Daoy (cell line): ENCODE data around the gene IGF1. TPM values are rescaled to one million over a fixed set of nuclear protein-coding genes. Genes with fewer than 3 reads are reported as not detected.

Source experiments
- DNase-seq: peaks from one replicate; pipeline ENCODE4 v3.0.0-alpha.2; 2015; ENCODE audit warnings: low read depth
- total RNA-seq: library from RNA; depleted of rRNA; stranded (reverse); fragments of >200 nt; shearing (Covaris generic); gene quantifications from 2 replicates; pipeline ENCODE4 v1.2.3, GENCODE V29; 2014

Gene IGF1
- total RNA-seq, 1 experiment from 2014 or later = not detected

DNA sequence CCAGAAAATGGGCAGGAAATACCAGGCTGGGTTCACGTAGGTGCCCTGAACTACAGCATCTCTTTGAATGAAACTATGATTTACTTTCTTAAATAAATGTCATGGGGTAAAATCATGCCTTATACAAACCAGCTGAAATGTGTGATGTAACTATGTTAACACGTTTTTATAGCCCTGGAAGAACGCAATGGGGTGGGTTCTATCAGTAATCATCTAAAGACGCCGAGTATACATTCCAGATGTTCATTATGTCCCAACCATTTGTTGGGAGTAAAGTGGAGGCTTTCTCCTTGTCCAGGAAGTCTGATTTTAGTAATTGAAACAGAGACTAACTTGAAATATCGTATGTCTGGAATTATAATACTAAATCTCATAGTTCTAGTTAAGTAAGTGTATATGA, 16.2 kb upstream of the IGF1 start:
- DNase-seq = no peak

DNA sequence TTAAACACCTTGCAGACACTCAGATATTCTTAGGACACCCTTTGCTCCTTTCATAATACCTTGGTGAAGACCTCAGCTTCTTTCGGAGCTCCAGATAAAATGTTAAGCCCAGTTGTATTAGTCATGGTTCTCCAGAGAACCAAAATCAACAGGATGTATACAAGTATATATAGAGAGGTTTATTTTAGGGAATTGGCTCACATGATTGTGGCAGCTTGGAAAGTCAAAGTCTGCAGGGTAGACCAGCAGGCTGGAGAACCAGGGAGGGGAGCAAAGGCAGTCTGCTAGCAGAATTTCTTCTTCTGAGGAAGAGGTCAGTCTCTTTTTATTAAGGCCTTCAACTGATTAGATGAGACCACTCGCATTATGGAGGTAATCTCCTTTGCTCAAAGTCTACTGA, 6.9 kb upstream of the IGF1 start:
- DNase-seq = no peak

DNA sequence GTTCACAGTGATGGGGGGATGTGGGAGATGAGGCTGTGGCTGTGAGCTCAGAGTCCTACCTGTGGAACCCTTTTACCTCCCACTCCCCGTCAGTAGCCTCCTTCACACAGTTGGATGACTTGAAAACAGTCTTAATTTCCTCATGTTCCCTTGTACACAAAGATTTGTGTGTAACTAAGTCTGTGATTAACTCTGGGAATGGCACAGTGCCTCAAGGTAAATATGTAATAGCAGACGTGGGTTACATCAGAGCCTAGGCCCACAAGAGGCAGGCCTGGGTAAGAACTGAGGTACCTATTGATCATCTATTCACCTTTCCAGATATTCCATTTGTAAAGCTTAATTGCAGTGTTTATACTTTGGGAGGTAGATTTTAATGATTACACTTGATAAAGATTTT, 5.8 kb upstream of the IGF1 start:
- no peak for DNase-seq

DNA sequence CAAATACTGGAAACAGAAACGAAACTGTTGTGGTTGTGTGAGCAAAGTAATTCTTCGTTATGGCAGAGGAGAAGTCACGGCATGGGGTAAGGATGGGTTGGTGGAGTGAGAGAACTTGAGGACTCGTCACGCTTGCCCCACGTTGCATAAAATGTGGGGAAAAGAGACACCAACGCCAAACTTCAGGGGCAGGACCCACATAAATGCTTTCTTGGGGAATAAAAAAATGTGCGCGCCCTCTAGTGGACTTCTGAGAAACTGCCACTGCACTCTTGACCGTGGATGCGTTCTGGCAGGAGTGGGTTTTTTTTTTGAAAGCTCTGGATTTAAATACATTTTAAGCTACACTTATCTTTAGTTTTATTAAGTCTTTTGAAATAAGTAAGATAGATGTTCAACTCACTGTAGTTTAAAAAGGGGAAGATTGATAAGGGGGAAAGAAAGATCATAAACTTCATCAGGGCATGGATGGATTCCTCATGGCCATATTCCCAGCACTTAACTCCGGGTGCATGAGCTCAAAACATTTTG, 4.1 kb upstream of the IGF1 start:
- peak; percentile 42 for DNase-seq

DNA sequence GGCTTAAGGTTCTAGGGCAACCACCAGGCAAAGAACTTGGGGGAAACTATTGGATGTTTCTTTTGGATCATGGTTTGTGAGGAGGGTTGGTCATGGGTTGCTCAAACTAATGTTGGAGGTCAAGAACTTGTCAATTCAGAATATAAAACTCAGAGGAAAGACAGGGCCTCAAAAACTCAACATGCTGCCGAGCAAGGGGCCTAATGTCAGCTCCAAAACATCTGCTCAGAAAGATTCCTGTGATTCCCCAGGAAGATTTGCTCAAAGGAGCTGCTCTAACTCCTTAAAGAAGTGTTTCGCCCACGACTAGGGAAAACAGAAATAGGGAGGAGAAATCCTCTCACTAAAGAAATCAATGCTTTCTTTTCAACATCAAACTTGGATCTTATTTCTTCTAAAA, 3.7 kb upstream of the IGF1 start:
- DNase-seq = no peak

- no peak for DNase-seq
Observed at GRCh38 chr12:102483466-102483865, 3.1 kb upstream of the IGF1 start.

GRCh38 chr12:102481705-102482425, 1.5 kb upstream of the IGF1 start:
- DNase-seq = no peak

GRCh38 chr12:102479939-102480338, 424 bp downstream of the IGF1 start:
- DNase-seq = no peak

GRCh38 chr12:102479099-102479885, 1.1 kb downstream of the IGF1 start:
- DNase-seq = no peak

DNA sequence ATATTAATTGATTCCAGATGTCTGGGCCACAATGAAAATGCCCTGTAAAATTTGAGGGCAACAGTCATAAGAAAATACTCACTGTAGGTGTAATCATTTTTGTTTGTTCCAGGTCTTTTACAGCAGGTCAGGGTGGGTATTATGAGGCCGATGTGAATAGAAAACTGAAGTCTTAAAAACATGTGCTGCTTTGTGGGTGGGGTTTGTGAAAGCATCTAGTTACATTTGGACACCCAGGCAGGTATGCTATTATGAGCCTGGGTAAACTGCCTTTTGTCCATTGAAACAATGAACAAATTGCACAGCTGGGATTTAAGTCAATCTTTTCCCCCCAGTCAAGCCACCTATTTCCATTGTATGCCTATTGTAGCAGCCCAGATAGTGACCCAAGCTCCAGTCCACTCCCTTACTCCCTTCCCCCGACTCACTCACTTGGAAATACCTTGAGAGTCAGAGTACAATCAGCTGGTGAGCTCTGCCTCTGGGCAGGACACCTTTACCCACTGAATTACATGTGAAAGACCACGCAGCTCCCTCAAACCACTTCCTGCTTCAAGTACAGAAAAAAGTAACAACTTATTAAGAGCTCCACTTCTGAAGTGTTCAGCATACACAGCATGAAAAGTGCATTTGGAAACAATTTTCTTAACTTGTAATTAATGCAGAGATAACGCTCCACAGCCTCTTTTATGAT, 1.8 kb downstream of the IGF1 start:
- DNase-seq = peak; percentile 30

- no peak for DNase-seq
Observed at GRCh38 chr12:102475355-102475754, 5.0 kb downstream of the IGF1 start.

GRCh38 chr12:102474438-102475064, 5.8 kb downstream of the IGF1 start:
- peak; percentile 60 for DNase-seq

DNA sequence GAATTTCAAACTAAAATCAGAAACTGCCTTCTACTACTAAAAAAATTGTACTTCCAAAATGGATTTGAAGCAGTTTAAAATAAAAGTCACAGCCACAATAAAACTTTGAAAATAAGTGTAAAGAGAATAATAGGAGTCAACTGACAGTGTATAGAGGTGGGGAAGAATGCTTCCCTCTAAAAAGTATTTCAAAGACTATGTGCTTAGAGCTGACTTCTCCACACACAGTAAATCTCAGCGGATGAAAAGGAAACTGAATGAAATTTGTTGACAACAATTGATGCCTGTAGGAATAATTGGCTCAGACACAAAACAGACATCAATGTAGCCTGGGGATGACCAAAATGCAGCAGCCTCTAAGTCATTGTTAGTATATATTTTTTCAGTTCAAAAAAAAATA, 7.9 kb downstream of the IGF1 start:
- no peak for DNase-seq

DNA sequence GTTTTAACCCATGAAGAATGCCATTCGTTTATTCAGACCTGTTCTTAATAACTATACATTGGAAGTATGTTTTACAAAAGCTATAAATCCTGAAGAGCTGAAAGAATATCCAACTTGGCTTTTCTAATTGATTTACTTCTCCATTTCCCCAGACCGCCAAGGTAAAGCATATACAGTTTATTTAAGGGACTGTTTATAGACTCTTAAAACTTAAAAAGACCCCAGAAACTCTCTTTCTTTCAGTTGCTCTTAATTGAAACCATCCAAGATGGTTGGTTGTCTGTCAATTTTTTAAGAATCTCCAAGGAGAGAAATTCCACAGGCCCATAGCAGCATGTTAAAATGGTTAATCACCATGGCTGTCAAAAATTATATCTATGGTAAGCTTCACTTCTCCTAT, 8.8 kb downstream of the IGF1 start:
- DNase-seq = no peak

- no peak for DNase-seq
Observed at GRCh38 chr12:102470945-102471344, 9.4 kb downstream of the IGF1 start.

DNA sequence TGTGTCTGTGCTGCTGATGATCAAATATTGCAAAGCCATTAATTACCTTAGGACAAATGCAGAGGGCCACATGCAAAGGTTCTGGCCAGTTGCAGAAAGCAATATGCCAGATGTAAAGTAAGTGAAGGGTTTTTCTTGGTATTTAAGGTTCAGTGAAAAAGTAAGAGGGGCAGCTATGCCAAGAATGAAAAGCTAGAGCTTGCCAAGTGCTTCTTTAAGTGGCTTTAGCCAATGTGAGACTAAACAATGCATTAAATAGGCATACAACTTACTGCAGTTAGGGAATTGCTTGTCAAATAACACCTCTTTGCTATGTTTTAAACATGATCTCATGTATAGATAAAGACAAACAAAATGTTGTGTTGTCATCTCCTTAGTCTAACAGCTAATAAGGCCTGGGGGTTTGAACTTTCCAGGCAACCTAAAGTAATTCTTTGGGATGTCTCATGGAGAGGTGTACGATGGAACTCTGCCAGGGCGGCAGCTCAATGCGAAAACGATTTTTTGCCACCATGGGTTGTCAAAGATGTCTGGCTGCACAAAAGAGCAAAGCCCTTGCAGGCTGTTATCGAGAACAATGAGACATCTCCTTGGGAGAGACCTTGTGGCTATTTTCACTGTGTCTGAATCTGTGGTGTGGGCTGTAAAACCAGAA, 12.0 kb downstream of the IGF1 start:
- DNase-seq = no peak

DNA sequence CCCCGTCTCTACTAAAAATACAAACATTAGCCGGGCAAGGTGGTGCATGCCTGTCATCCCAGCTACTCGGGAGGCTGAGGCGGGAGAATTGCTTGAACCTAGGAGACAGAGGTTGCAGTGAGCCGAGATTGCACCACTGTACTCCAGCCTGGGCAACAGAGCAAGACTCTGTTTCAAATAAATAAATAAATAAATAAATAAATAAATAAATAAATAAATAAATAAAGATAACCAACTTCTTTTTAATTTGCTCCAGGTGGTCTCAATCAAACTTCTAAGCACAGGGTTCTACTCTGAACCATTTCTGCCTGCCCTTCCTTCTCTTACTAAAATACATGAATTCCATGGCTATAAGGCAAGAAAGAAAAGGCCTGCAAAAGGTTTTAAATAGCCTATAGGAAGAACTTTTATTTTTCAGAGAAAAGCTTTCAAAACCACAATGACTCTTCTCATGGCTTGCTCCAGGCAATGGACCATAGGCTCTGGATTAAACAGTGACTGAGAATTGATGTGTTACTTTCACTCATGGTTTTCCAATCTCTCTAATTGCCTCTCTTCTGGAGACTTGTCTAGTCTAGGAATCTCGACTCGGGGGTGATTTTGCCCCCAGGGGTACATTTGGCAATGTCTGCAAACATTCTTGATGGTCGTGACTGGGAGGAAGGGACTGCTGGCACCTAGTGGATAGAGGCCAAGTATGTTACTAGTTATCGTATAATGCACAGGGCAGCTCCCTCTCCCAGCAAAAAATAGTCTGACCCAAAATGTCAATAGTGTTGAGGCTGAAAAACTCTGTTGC, 14.4 kb downstream of the IGF1 start:
- no peak for DNase-seq

- DNase-seq = no peak
Observed at GRCh38 chr12:102463659-102464249, 16.6 kb downstream of the IGF1 start.

DNA sequence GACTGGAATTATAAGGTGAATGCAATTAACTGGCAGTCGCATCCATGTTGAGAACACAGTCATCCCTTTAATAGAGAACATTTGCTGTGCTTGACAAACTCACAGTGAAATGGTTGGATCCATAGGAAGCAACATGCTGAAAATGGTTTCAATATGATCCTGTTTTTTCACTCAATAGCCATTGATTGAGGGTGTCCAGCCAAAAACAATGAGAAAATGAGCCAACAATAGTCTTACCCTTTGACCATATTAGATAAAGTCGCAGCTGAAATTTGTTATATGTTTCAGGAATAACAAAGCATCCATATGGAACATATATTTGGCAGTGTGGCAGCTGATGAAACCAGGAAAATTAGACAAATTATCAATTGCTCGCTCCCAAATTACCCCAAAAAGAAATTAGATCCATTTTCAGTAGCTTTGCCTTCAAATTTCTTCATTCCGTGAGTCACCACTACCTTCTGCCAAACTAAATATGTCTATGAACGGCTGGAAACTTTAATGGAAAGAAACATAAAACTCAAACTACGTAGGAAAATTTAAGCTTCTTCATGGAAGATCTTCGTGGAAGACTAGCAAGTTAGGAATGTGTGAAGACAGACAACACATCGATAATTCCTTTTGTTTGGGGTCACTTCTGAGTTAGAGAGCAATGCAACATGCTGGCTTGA, 17.4 kb downstream of the IGF1 start:
- DNase-seq = no peak

DNA sequence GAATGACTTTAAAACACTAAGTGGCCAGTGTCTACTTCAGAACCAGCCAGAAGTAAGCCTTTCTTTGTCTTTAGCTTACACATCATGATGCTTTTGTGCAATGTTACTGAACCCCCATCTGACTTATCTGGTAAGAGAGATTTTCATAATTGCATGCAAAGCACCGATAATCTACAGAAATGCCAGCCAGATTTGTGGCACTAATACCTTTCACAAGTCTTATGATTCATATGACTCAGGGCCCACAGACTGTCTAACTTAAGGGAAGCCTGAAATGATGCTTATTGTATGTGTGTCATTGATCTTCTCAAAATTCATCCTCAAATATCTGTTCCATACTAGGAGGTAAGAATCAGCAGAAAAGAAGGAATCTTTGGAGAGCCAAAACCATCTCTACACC, 18.0 kb downstream of the IGF1 start:
- peak; percentile 27 for DNase-seq
